ENCODE results near the gene SCARF1. TPM values are rescaled to one million over a fixed set of nuclear protein-coding genes. Genes with fewer than 3 reads are reported as not detected.
"Not testable (repeated sequence)": the region's sequence is repeated elsewhere in the genome, so short reads cannot be mapped to it uniquely, and the experiment has no call there.

Gene SCARF1
- polyA plus RNA-seq, 1 donor from 2014 or later, result 3.0 TPM

DNA sequence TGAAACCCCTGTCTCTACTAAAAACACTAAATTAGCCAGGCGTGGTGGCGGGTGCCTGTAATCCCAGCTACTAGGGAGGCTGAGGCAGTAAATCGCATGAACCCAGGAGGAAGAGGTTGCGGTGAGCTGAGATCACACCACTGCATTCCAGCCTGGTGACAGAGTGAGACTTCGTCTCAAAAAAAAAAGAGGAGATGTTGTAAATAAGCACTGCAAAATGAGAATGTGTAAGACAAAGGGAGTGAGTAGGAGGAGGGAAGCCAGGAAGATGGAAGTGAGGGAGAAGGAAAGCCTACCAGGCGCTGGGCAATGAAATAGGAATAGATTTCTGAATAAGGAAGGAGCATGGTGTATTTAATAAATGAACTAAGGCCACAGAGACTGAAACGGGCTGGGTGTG is 47.8 kb upstream of the SCARF1 start:
- Histone ChIP-seq H2AFZ (ENCODE audit: low read depth, low read length) (no peak overlapping the region), H3K36me3 (ENCODE audit: insufficient read depth, low read length) (no peaks in the 10 kb centered on the region), H3K4me3 (ENCODE audit: low read length) (no peak overlapping the region), H3K9ac (ENCODE audit: low read length) (no peak overlapping the region), H3K4me2 (ENCODE audit: low read length) (no peak overlapping the region), H3K9me2 (ENCODE audit: insufficient read depth, low read length) (no peaks in the 10 kb centered on the region), H3K9me3 (ENCODE audit: low read length) (no peaks in the 10 kb centered on the region), H3F3A (ENCODE audit: insufficient read depth, low read length, poor library complexity, severe bottlenecking) (no peaks in the 10 kb centered on the region), H3K27me3 (ENCODE audit: insufficient read depth, low read depth, low read length) (no peaks in the 10 kb centered on the region), H3K79me2 (replicated peaks; ENCODE audit: insufficient read depth, low read length) (no peaks in the 10 kb centered on the region), H4K20me1 (ENCODE audit: insufficient read depth) (no peaks in the 10 kb centered on the region), H3K27ac (ENCODE audit: low read length) (no peak overlapping the region)
- TF ChIP-seq, protein P1, sequence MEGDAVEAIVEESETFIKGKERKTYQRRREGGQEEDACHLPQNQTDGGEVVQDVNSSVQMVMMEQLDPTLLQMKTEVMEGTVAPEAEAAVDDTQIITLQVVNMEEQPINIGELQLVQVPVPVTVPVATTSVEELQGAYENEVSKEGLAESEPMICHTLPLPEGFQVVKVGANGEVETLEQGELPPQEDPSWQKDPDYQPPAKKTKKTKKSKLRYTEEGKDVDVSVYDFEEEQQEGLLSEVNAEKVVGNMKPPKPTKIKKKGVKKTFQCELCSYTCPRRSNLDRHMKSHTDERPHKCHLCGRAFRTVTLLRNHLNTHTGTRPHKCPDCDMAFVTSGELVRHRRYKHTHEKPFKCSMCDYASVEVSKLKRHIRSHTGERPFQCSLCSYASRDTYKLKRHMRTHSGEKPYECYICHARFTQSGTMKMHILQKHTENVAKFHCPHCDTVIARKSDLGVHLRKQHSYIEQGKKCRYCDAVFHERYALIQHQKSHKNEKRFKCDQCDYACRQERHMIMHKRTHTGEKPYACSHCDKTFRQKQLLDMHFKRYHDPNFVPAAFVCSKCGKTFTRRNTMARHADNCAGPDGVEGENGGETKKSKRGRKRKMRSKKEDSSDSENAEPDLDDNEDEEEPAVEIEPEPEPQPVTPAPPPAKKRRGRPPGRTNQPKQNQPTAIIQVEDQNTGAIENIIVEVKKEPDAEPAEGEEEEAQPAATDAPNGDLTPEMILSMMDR (IDR thresholded peaks at IDR 0.05; ENCODE audit: poor library complexity, severe bottlenecking), result no peak
- TF ChIP-seq EZH2 (IDR thresholded peaks at IDR 0.05; ENCODE audit: borderline replicate concordance, insufficient read depth, low read length, poor library complexity, severe bottlenecking) (no peak), EP300 (conservative IDR thresholded peaks at IDR 0.05; ENCODE audit: poor library complexity, severe bottlenecking) (no peak), MXI1 (conservative IDR thresholded peaks at IDR 0.05; ENCODE audit: poor library complexity, severe bottlenecking) (no peak), RAD21 (conservative IDR thresholded peaks at IDR 0.05) (no peak), REST (IDR thresholded peaks at IDR 0.05; ENCODE audit: borderline replicate concordance) (no peak), TAF1 (IDR thresholded peaks at IDR 0.05; ENCODE audit: low read depth) (no peak), POLR2AphosphoS5 (IDR thresholded peaks at IDR 0.05) (no peak), SMC3 (conservative IDR thresholded peaks at IDR 0.05; ENCODE audit: poor library complexity) (no peak)

GRCh38 chr17:1690544-1691221 is 45.2 kb upstream of the SCARF1 start:
- Histone ChIP-seq H2AFZ (ENCODE audit: low read depth, low read length) (no peak overlapping the region), H3K27me3 (ENCODE audit: insufficient read depth, low read depth, low read length) (no peaks in the 10 kb centered on the region), H3K79me2 (replicated peaks; ENCODE audit: insufficient read depth, low read length) (no peaks in the 10 kb centered on the region), H4K20me1 (ENCODE audit: insufficient read depth) (no peaks in the 10 kb centered on the region), H3K9ac (ENCODE audit: low read length) (no peak overlapping the region), H3K27ac (ENCODE audit: low read length) (no peak overlapping the region), H3K9me3 (ENCODE audit: low read length) (no peaks in the 10 kb centered on the region), H3K4me3 (ENCODE audit: low read length) (no peak overlapping the region), H3K4me2 (ENCODE audit: low read length) (no peak overlapping the region), H3F3A (ENCODE audit: insufficient read depth, low read length, poor library complexity, severe bottlenecking) (no peaks in the 10 kb centered on the region), H3K9me2 (ENCODE audit: insufficient read depth, low read length) (no peaks in the 10 kb centered on the region), H3K36me3 (ENCODE audit: insufficient read depth, low read length) (no peaks in the 10 kb centered on the region)
- no peak for TF ChIP-seq TAF1 (IDR thresholded peaks at IDR 0.05; ENCODE audit: low read depth)
- TF ChIP-seq SMC3 (conservative IDR thresholded peaks at IDR 0.05; ENCODE audit: poor library complexity), result no peak

DNA sequence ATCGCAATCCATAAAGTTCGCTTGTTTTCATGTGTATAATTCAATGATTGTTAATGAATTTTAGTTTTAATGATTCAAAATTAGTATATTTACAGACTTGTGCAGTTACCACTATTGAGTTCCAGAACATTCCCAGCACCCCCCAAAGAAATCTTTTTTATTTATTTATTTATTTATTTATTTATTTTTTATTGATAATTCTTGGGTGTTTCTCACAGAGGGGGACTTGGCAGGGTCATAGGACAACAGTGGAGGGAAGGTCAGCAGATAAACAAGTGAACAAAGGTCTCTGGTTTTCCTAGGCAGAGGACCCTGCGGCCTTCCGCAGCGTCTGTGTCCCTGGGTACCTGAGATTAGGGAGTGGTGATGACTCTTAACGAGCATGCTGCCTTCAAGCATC is 42.9 kb upstream of the SCARF1 start:
- not testable (repeated sequence) for H3F3A ChIP-seq (ENCODE audit: insufficient read depth, low read length, poor library complexity, severe bottlenecking); H3K9me2 ChIP-seq (ENCODE audit: insufficient read depth, low read length); H3K9ac ChIP-seq (ENCODE audit: low read length); H3K4me3 ChIP-seq (ENCODE audit: low read length); H3K27me3 ChIP-seq (ENCODE audit: insufficient read depth, low read depth, low read length); H3K9me3 ChIP-seq (ENCODE audit: low read length); H3K4me2 ChIP-seq (ENCODE audit: low read length); H2AFZ ChIP-seq (ENCODE audit: low read depth, low read length); H3K27ac ChIP-seq (ENCODE audit: low read length); H3K36me3 ChIP-seq (ENCODE audit: insufficient read depth, low read length); H4K20me1 ChIP-seq (ENCODE audit: insufficient read depth)
- H3K79me2 ChIP-seq (replicated peaks; ENCODE audit: insufficient read depth, low read length), result peaks cover 10% of the 10 kb centered on the region

Data from neural cell (in vitro differentiated cells).